Epidermal melanocyte (primary cell): ENCODE measurements around the gene RNF14.
A peak's percentile ranks its signal among the peaks of the same experiment; 100 is the strongest.

Experiments
- DNase-seq: peaks from one replicate; pipeline ENCODE4 v3.0.0; 2011; ENCODE audit warnings: low spot score; ENCODE audit not compliant: insufficient read length

The RNF14 gene

DNA sequence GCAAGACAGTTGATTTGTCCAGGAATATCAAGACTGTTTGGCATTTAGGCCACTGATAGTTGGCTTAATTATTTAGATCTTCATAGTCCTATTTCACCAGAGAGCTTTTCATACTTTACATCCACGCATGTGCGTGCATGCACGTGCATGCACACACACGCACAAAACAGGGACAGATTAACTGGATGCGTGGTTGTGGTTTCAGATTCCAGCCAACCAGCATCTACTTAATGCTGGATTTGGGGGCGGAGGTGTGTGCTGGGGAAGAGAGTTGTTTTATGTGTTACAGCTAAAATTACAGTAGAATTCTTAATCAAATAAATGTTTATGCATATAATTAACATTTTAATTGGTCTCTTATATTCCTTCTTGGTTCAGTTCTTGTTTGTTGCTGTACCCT lies 7.3 kb downstream of the RNF14 start:
- no peak for DNase-seq

- no peak for DNase-seq
Measured at GRCh38 chr5:141978389-141978788, 9.5 kb downstream of the RNF14 start.

DNA sequence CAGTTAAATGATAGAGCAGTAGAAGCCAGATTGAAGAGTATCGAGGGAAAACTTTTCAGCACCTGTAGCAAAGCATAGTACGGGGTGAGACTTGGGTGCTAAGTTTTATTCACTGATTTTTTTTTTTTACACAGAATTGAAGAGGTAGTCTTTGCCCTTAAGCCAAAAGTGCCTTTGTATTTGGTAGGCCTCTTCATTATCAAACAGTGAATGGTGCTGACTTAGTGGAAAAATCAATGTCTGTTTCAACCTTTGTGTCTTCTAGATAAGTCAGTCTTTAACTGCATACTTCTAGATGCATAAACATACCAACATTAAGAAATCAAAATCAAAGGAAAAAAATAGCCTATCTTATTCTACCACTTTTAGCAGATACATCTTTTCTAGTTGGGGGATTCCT lies 13.7 kb downstream of the RNF14 start:
- no peak for DNase-seq

DNA sequence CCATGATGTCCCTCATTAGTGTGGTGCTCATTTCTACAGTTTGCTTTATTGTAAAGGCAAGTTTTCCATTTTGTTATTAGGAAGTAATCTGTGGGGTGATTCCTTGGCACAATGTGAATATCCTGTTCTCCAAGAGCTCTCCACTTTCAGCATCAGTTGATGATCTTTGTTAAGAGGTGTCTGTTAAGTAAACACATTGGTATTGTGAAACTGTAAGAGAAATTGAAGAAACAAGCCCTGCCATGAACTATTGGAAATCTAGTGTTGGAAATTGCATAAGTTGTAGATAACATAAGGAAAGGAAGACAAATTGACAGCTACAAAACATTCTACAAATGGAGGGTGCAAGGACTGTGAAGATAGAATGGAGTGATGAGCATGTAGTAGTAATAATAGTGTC lies 17.2 kb downstream of the RNF14 start:
- DNase-seq: no peak

DNA sequence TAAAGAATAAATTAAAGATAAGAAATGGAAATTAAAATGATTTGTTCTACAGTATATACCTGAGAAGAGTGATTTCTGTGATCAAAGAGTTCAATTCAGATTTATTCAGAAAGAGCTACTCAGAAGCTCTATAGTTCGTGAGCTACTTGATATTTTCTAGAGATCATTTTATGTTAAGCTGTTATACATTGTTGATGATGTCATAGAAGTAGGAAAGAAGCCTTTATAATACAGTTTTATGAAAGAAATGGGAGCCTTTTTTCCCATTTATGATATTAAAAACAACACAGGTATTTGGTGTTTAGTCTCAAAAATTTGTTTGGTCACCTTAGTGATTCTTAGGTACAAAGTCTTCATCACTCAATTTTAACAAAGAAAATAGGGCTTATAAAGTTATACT lies 20.8 kb downstream of the RNF14 start:
- no peak for DNase-seq

DNA sequence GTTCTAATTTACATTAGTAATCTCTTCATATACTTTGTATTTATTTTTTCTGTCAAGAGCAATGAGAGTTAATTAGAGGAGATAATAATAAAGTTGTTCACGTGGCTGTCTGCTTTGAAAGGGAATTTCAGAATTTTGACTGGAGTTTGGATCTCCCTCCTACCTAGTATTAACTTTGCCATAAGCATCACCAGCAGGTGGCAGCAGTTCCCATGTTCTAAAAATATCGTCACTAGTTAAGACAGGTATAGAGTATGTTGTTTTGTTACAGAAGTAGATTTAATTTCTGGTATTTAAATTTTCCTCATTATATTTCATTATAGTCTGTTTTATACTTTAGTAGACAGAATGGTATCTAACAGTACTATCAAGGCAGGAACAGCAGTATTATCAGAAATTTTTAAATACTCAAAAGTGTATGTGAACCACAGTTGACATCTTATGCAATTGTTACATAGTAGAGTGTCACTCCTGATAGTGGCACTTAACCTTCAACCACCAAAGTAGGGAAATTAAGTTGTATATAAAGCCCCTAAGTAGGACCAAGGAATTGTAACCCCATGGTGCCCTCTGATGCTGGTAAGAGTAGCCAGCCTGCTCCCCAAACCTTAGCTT lies 23.6 kb downstream of the RNF14 start:
- no peak for DNase-seq

GRCh38 chr5:141994511-141995136 lies 25.7 kb downstream of the RNF14 start:
- DNase-seq: no peak

DNA sequence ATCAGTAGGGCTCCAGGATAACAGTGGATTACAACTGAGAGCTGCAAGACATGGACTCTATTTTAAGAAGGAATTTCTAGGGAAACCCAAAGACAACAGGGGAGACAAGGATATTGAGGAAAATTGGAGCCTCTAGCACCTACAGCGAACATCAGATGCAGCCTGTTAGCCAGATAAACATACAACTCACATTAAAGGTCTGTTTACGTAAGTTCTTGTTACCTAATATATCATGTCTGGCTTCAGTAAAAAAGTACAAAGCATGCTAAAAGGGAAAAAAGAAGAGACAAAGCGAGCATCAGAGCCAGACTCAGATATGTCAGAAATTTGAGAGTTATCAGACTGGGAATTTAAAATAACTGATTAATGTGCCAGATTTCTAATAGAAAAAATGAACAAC lies 26.8 kb downstream of the RNF14 start:
- no peak for DNase-seq

DNA sequence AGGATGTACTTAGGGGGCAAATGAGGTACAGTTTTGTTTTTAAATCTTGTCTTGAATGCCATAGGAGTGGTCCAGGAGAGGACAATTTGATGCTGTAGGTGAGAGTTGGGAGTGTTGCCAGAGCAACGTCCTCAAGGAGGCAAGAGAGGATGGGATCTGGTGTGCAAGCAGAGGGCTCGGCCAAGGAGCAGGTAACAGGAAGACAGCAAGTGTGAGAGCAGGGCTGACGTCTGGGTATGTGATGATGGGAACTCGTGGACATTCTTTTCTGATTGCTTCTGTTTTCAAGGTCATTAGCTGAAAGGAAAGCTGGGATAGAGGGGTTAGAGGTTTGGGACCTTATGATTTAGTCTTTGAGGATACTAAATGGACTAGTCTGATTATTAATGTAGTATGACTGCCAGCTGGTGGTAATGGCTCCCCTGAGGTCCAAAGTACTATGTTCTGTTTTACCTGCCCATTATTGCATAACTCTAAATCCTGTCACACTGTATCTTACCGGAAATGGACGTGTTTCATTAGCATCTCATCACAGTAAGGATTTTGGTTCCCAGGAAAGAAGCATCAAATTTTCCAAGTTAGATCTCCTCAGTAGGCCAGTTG lies 28.6 kb downstream of the RNF14 start:
- DNase-seq: no peak

GRCh38 chr5:142000173-142000572 lies 31.3 kb downstream of the RNF14 start:
- no peak for DNase-seq

DNA sequence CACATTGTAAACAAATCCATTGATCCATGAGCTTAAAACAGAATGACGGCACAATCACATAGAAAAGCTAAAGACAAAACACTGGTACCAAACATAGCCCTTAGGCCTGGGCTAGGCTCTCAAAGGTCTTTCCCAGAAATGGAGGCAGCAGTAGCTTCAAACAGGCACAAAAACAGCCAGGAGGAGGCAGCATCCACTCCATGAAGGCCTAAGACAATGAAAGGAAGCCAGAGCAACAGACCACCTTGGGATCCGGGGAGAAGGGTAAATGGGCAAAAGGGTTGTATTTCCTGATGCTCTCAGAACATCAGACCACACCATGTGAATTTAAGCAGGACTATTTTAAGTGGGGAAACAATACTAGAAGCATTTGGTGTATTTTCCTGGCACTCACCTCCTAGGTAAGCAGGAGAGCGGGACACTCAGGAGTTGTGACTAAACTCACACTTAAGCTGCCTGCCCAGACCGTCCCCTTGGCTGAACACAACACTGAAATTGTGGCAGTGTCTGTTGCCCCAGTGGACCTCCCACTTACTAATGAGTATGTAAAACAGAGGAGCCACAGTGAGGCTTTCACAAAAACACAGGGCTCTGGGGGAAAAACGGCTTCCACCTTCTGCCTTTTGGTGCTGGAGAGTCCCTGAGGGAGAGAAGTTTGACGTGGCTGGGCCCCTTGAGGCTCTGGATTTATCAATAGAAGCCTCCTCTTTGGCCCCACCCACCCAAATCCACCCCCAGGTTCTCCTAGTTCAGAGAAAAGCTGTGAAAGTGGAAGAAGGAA lies 32.0 kb downstream of the RNF14 start:
- DNase-seq: no peak

DNA sequence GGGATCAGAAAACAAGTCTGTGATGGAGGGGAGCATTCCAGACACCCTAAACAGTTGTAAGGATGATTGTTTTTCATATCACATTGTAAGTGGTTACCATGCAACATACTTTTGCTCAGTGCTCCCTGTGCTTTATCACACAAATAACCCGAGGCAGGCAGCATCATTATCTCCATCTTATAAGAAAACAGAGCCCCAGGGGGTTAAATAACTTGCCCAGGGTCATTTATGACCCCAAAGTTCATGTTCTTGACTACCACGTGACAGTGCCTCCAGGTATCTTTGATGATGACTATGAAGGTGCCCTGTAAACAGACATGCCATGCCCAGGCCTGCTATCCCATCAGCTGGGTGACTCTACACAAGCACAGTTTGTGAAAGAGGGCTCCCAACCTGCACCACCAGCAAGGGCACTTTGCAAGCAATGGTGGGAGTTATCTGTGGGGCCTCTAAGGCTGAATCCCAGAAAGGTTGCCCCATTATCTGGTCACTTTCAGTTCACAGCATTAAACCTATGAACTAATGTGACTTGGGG lies 34.4 kb downstream of the RNF14 start:
- no peak for DNase-seq

DNA sequence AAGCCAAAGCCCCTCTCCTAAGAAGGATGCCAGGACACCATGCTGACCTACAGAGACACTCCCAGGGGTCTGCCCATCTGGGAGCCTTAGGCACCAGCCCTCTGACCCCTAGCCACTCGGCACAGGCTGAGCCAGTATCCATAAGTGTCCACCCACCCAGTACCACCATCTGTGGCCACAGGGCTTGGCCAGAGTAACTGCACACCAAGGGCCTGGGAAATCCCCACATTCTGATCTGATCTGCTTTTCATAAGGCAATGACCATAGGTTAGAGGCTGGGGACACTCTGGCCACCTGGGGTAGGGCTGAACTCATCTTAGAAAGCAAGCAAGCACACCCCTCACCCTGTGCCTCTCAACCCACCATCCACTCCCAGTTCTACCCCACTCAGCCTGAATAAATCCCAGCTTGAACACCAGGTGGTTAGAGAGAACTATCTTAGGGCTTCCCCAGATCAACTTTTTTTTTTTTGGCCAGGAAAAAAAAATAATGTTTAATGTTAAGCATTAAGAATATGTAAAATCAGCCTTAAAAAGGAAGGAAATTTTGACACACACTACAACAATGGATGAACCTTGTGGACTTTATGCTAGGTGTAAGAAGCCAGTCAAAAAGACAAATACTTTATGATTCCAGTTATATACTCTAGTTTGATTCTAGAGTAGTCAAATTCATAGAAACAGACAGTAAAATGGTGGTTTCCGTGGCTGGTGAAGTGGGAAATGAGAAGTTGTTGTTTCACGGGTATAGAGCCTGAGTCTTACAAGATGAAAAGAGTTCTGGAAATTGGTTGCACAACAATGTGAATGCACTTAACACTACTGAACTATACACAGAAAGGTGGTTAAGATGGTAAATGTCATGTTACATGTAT lies 37.7 kb downstream of the RNF14 start:
- DNase-seq: no peak

GRCh38 chr5:142007237-142007544 lies 38.3 kb downstream of the RNF14 start:
- DNase-seq: no peak

DNA sequence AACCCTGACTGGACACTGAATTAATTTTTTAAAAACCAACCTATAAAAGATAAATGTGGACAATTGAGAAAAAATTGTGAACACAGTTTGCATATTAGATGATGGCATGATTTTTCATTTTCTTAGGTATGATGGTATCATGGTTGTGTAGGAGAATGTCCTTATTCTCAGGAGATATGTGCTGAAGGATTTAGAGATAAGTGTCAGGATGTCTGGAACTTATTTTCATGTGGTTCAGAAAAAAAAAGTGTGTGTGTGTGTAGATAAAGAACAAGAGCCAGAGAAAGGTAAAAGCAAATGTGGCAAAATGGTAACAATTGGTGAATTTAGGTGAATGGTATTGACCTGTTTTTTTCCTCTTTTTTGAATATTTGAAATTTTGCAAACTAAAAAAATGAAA lies 39.9 kb downstream of the RNF14 start:
- no peak for DNase-seq

- no peak for DNase-seq
Measured at GRCh38 chr5:142009886-142010285, 41.0 kb downstream of the RNF14 start.

DNA sequence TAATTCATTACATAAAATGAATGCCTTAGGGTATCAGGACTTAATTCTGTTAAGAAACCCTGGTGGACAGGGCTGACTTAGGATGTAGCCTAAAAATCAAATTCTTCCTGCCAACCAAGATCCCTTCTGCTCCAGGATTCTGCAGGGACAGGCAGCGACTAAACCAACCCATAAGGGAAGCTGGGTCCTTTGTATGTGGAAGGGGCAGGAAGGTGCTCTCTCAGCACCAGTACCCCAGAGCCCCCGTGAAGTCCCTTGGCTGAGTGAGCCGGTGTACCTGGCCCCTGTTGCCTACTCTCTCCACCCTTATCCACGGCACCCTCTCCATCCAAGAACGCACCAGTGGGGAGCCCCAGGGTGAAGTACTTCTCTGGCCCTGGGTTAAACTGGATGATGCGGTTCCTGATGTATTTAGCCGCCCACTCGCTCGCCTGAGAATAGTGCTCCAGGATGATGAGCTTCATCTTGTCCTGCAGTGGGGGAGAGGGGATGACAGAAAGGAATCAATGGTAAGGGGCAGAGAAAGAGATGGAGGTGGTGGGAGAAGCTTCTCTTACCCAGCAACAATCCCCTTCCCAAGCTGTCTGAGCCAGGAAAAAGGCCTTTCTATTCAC lies 42.8 kb downstream of the RNF14 start:
- DNase-seq: no peak

DNA sequence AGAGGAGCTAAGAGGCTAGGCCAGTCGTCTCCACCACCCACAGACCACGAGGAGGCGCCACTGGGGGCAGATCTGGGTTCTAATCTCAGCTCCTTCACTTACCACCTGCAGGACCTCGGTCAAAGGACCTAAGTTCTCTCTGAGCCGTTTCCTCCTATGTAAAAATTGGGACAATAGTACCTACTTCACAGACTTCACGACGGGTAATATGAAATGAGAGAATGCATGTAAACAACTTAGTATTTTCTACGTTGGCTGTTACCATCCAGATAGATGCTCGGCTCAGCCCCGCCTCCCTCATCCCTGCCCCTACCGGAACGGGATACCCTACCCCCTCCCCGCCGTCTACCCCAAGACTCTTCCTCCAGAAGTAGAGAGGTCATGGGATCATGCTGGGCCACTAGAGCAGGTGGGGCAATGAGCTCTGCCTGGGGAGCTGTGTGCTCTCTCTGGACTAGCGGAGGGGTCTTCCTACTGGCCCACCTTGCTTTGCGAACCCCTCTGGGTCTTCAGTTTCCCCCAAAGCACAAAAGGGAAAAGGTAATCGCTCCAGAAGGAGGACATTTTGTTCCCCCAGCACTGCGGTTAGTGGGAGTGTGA lies 43.4 kb downstream of the RNF14 start:
- no peak for DNase-seq

DNA sequence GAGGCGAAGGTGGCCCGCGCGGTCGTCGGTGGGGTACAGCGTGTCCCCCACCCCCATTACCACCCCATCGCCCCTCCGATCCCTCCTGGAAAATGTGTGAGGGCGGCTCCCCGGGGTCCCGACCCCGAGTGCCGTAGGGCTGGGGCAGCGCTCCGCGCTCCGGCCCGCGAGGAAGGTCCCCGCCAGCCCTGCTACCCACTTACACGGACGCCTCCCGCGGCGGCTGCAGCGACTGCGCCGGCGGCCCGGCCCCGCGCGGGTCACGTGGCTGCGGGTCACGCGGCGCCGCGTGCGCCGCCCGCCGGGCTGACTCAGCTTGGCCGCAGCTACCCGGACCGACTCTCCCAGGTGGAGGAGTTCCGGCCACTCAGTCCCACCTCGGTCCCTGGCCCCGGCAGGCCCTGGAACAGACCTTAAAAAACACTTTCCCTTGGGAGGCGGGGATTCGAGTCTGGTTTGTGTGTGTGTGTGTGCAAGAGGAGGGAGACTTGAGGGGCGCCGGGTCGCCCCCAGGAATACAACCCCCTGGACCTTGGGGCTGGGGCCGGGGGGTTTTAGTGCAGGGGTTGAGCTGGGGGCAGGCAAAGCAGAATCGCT lies 44.0 kb downstream of the RNF14 start, which contains the start of gene GNPDA1:
TSS of gene GNPDA1 (minus strand) at position 236 of the 597 bp plus-strand sequence. CDS start 992 bp downstream, outside the sequence.
- DNase-seq: peak; percentile 77
